ENCODE results near the gene ZFP82. TPM values are rescaled to one million over a fixed set of nuclear protein-coding genes. Genes with fewer than 3 reads are reported as not detected.

Gene ZFP82
- total and polyA plus RNA-seq, 2 experiments from 2014 or later, result 16.8 to 21.2 TPM

GRCh38 chr19:36409841-36410240 is 8.6 kb downstream of the ZFP82 start (continued):
- TF ChIP-seq CTCF (conservative IDR thresholded peaks at IDR 0.05; ENCODE audit: low read depth in 2 of 2) (no peak), EZH2 (IDR thresholded peaks at IDR 0.05; ENCODE audit: low read depth, unreplicated experiment) (no peak), STAT1 (IDR thresholded peaks at IDR 0.05; ENCODE audit: unreplicated experiment) (no peak), NANOG (IDR thresholded peaks at IDR 0.05; ENCODE audit: borderline replicate concordance) (no peak)

DNA sequence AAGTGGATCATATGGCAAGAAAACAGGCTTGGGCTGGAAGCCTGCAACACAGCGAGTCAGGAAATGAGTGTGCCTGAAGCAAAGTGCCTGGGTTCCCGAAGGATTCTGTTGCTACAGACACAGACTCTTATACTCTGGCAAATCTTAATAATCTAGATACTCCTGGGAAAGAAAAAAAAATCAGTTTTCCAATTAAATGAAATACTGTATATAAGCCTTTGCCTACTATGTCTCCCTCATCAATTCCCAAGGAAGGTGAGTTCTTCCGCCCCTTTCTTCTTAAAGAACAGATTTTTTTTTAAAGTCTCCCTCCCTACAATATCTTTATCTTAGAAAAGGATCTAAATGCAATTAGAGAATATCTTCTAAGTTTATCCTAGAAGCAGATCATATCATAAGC is 10.3 kb downstream of the ZFP82 start:
- Mint-ChIP-seq H3K36me3 (ENCODE audit: low read depth) (peaks cover 63% of the 10 kb centered on the region), H3K4me1 (no peaks in the 10 kb centered on the region), H3K9me3 (no peaks in the 10 kb centered on the region), H3K27me3 (ENCODE audit: insufficient read depth, low read depth, poor library complexity) (peaks cover 6% of the 10 kb centered on the region), H3K27ac (no peak overlapping the region), H3K4me3 (no peak overlapping the region)
- no peak for ATAC-seq
- H3K79me2 ChIP-seq (replicated peaks; ENCODE audit: insufficient read depth), result peaks cover 40% of the 10 kb centered on the region
- H3K36me3 ChIP-seq (ENCODE audit: insufficient read depth), result peaks cover 36% of the 10 kb centered on the region
- H3K4me1 ChIP-seq (ENCODE audit: insufficient read depth), result no peaks in the 10 kb centered on the region
- no peak overlapping the region for H3K27ac ChIP-seq (ENCODE audit: low read depth)
- H3F3A ChIP-seq (replicated peaks; ENCODE audit: low read depth), result no peaks in the 10 kb centered on the region
- no peak overlapping the region for H3K4me2 ChIP-seq
- H2AFZ ChIP-seq, result no peak overlapping the region
- no peaks in the 10 kb centered on the region for H3K9me2 ChIP-seq (ENCODE audit: insufficient read depth)
- H4K20me1 ChIP-seq (replicated peaks; ENCODE audit: insufficient read depth), result peaks cover 5% of the 10 kb centered on the region; the same call in 1 of the 2 replicates
- H3K27me3 ChIP-seq (ENCODE audit: insufficient read depth), result no peaks in the 10 kb centered on the region
- no peak for DNase-seq (ENCODE audit: low spot score)
- TF ChIP-seq ZNF331 (CRISPR knock-in tag; IDR thresholded peaks at IDR 0.05; ENCODE audit: low read depth), result no peak
- TF ChIP-seq JUNB (IDR thresholded peaks at IDR 0.05; ENCODE audit: unreplicated experiment), result no peak
- TF ChIP-seq CREB1 (CRISPR knock-in tag; IDR thresholded peaks at IDR 0.05; ENCODE audit: low read depth), result no peak
- TF ChIP-seq EZH2phosphoT487 (IDR thresholded peaks at IDR 0.05; ENCODE audit: unreplicated experiment), result no peak
- TF ChIP-seq, protein P1, sequence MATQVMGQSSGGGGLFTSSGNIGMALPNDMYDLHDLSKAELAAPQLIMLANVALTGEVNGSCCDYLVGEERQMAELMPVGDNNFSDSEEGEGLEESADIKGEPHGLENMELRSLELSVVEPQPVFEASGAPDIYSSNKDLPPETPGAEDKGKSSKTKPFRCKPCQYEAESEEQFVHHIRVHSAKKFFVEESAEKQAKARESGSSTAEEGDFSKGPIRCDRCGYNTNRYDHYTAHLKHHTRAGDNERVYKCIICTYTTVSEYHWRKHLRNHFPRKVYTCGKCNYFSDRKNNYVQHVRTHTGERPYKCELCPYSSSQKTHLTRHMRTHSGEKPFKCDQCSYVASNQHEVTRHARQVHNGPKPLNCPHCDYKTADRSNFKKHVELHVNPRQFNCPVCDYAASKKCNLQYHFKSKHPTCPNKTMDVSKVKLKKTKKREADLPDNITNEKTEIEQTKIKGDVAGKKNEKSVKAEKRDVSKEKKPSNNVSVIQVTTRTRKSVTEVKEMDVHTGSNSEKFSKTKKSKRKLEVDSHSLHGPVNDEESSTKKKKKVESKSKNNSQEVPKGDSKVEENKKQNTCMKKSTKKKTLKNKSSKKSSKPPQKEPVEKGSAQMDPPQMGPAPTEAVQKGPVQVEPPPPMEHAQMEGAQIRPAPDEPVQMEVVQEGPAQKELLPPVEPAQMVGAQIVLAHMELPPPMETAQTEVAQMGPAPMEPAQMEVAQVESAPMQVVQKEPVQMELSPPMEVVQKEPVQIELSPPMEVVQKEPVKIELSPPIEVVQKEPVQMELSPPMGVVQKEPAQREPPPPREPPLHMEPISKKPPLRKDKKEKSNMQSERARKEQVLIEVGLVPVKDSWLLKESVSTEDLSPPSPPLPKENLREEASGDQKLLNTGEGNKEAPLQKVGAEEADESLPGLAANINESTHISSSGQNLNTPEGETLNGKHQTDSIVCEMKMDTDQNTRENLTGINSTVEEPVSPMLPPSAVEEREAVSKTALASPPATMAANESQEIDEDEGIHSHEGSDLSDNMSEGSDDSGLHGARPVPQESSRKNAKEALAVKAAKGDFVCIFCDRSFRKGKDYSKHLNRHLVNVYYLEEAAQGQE (IDR thresholded peaks at IDR 0.05; ENCODE audit: unreplicated experiment), result no peak
- no peak for TF ChIP-seq EZH2 (IDR thresholded peaks at IDR 0.05; ENCODE audit: low read depth, unreplicated experiment)
- TF ChIP-seq STAT1 (IDR thresholded peaks at IDR 0.05; ENCODE audit: unreplicated experiment), result no peak
- no peak overlapping the region for H3K4me3 ChIP-seq

Measured in GM23338 (cell line).